ENCODE results near the gene SCAF4.
"Not testable (repeated sequence)": the region's sequence is repeated elsewhere in the genome, so short reads cannot be mapped to it uniquely, and the experiment has no call there.

Gene SCAF4

GRCh38 chr21:31668651-31669491 lies 63.0 kb downstream of the SCAF4 start:
- no peak for DNase-seq

DNA sequence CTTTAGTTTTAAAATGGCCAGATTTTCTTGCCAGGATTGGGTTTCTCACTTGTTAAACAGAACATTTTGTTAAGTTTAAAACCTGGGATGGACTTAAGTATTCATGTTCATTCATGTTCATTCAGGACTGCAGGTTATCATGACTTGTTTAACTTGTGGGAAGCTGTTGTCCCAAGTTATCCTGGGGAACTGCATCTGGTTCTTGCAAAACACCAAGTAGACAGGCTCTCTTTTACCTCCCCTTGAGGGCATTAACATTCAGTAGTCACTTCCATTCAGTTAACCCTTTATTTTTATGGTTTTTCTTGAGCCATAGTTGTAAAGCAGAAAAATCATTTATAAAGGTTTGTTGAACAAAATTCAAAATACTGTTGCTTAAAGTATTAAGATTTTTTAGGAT lies 64.3 kb downstream of the SCAF4 start:
- no peak for DNase-seq

GRCh38 chr21:31667132-31667531 lies 64.8 kb downstream of the SCAF4 start:
- DNase-seq = no peak

DNA sequence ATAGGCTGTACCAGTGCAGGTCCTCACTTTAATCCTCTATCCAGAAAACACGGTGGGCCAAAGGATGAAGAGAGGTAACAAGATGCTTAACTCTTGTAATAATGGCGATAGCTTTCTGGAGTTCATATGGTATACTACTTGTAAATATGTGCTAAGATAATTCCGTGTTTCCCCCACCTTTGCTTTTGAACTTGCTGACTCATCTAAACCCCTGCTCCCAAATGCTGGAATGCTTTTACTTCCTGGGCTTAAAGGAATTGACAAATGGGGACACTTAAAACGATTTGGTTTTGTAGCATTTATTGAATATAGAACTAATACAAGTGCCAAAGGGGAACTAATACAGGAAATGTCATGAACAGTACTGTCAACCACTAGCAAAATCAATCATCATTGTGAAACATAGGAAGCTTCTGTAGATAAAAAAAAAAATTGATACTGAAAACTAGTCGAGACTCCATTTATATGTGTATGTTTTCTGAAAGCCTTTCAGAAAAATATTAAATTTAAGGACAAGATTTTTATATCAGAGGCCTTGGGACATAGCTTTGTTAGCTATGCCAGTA lies 65.4 kb downstream of the SCAF4 start:
- DNase-seq = no peak

GRCh38 chr21:31665869-31666268 lies 66.0 kb downstream of the SCAF4 start:
- not testable (repeated sequence) for DNase-seq

DNA sequence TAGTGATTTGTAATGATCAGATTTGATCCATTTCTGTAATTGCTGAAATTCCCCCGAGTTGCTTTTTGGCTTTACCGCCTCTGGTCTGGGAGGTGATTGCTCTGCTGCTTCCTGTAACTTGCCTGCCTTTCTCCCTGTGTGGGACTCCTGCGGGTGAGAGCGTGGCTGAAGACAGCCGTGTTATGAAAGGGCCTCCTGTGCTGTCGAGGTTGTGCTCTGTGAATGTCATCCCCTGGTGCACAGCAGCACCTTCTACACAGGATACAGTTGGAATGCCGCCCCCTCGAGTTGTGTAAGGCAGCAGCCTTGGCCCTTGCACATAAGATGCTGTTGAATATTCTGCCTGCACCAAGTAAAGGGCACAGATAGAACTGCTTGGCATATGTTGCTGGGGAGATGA lies 66.5 kb downstream of the SCAF4 start:
- DNase-seq = no peak

- no peak for DNase-seq
Measured at GRCh38 chr21:31663584-31664249, 68.2 kb downstream of the SCAF4 start.

DNA sequence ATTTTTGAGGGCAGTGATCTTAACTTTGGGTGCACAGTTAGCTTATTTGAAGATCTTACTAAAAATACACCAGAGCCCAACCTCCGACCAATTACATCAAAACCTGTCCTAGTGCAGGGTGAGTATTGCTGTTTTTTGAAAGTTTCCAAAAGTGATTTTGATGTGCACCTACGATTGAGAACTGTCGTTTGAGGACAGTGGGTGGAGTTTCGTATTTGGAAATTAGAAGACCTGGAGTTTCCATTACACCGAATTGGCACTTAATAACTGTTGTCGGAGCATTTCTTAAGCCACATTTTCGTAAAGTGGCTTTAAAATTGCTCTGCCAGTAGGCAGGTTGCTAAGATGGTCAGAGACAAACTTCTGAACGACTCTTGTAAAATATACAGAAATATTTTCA lies 71.3 kb downstream of the SCAF4 start:
- no peak for DNase-seq

- DNase-seq = peak; percentile 13
Measured at GRCh38 chr21:31660259-31660565, 71.7 kb downstream of the SCAF4 start.

DNA sequence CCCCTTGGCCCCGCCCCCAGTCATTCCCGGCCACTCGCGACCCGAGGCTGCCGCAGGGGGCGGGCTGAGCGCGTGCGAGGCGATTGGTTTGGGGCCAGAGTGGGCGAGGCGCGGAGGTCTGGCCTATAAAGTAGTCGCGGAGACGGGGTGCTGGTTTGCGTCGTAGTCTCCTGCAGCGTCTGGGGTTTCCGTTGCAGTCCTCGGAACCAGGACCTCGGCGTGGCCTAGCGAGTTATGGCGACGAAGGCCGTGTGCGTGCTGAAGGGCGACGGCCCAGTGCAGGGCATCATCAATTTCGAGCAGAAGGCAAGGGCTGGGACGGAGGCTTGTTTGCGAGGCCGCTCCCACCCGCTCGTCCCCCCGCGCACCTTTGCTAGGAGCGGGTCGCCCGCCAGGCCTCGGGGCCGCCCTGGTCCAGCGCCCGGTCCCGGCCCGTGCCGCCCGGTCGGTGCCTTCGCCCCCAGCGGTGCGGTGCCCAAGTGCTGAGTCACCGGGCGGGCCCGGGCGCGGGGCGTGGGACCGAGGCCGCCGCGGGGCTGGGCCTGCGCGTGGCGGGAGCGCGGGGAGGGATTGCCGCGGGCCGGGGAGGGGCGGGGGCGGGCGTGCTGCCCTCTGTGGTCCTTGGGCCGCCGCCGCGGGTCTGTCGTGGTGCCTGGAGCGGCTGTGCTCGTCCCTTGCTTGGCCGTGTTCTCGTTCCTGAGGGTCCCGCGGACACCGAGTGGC lies 72.2 kb downstream of the SCAF4 start, which contains the start of gene SOD1:
Gene SOD1, plus strand, starts transcription at position 158 of the 723 bp plus-strand sequence. Its CDS starts 77 bp downstream, at position 235.
- DNase-seq = peak; percentile 95

DNA sequence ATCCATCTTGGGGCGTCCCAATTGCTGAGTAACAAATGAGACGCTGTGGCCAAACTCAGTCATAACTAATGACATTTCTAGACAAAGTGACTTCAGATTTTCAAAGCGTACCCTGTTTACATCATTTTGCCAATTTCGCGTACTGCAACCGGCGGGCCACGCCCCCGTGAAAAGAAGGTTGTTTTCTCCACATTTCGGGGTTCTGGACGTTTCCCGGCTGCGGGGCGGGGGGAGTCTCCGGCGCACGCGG lies 72.7 kb downstream of the SCAF4 start:
- no peak for DNase-seq

GRCh38 chr21:31658053-31658452 lies 73.9 kb downstream of the SCAF4 start:
- no peak for DNase-seq

GRCh38 chr21:31656199-31657095 lies 75.5 kb downstream of the SCAF4 start:
- no peak for DNase-seq

DNA sequence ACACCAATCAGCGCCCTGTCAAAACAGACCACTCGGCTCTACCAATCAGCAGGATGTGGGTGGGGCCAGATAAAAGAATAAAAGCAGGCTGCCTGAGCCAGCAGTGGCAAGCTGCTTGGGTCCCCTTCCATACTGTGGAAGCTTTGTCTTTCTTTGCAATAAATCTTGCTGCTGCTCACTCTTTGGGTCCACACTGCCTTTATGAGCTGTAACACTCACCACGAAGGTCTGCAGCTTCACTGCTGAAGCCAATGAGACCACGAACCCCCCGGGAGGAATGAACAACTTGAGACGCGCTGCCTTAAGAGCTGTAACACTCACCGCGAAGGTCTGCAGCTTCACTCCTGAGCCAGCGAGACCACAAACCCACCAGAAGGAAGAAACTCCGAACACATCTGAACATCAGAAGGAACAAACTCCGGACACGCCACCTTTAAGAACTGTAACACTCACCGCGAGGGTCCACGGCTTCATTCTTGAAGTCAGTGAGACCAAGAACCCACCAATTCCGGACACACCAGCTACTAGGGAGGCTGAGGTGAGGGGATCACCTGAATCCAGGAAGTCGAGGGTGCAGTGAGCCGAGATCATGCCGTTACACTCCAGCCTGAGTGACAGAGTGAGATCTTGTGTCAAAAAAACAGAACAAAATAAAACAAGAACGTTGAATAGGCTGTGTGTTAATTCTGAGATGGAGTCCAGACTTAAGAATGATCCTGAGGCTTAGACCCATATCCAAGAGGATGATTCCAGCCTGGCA lies 76.9 kb downstream of the SCAF4 start:
- DNase-seq = peak; percentile 29

DNA sequence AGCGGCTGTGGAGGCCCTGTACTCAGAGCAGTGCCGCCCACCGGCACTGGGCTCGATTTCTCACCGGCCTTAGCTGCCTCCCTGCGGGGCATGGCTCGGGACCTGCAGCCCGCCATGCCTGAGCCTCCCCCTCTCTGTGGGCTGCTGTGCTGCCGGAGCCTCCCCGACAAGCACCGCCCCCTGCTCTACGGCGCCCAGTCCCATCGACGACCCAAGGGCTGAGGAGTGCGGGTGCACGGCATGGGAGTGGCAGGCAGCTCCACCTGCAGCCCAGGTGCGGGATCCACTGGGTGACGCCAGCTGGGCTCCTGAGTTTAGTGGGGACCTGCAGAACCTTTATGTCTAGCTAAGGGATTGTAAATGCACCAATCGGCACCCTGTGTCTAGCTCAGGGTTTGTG lies 77.6 kb downstream of the SCAF4 start:
- DNase-seq = no peak

DNA sequence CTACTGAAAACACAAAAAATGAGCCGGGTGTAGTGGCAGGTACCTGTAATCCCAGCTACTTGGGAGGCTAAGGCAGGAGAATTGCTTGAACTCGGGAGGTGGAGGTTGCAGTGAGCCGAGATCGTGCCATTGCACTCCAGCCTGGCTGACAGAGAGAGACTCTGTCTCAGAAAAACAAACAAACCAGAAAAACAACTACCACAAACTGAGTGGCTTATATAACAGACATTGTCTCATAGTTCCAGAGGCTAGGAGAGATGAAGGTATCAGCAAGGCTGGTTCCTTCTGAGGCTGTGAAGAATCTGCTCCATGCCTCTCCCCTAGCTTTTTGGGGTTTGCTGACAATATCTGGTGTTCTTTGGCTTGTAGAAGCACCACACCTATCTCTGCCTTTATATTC lies 80.4 kb downstream of the SCAF4 start:
- not testable (repeated sequence) for DNase-seq

- DNase-seq = no peak
Measured at GRCh38 chr21:31650930-31651329, 81.0 kb downstream of the SCAF4 start.

DNA sequence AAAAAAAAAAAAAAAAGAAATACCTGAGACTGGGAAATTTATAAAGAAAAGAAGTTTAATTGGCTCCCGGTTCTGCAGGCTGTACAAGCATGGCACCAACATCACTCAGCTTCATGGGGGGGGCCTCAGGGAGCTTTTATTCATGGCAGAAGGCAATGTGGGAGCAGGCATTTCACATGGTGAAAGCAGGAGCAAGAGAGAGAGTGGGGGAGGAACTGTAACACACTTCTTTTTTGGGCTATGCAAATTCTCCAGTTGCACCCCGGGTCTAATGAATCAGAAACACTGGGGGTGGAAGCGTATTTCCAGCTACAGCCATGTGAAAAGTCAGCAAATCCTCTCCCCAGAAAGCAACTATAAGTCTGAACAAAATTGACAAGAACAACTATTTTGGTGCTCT lies 84.3 kb downstream of the SCAF4 start:
- DNase-seq = no peak

DNA sequence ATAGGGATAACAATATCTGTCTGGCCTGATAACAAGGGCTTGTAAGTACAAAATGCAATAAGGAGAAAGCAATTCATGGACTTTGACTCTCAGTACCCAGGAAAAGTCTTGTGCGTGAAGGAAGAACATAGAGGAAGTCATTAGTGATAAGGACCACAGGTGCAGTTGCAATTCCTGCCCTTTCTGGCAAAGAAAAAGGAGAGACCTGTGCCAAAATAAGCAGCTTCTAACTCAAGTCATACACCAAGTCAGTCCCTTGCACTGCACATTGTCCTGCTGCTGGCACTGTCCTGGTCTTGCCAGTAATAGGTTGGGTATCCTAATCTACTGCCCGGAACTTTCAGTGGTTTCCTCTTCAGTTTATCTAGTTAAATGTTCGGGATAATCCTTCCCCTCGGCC lies 87.3 kb downstream of the SCAF4 start:
- no peak for DNase-seq

GRCh38 chr21:31641416-31641922 lies 90.4 kb downstream of the SCAF4 start:
- DNase-seq = no peak

DNA sequence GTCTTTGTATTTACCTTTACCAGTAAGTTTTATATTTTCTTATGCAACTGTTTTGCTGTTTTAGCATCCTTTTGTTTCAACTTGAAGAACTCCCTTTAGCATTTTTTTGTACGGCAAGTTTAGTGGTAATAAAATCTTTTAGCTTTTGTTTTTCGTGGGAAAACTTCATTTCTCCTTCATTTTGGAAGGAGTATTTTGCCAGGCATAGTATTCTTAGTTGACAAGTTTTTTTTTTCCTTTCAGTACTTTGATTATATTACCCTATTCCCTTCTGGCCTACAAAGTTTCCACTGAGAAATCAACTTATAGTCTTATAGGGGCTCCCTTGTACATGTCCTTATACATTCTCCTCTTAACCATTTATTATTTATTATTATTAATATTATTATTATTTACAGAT lies 95.0 kb downstream of the SCAF4 start:
- DNase-seq = no peak

GRCh38 chr21:31634993-31635392 lies 96.9 kb downstream of the SCAF4 start:
- no peak for DNase-seq

Measured in CD4-positive, alpha-beta T cell treated with Interferon gamma for 1 hour (primary cell).